GM12873 (cell line): ENCODE data around the gene UNC119B.

Source experiments
- TF ChIP-seq, protein P1 (sequence below): IDR thresholded peaks from 2 replicates; pipeline ENCODE4 v1.5.1; 2012; ENCODE audit warnings: low read depth, mild to moderate bottlenecking, moderate library complexity, low read length, control low read depth; ENCODE audit not compliant: insufficient read depth; ENCODE audit errors: missing control alignments

The UNC119B gene

DNA sequence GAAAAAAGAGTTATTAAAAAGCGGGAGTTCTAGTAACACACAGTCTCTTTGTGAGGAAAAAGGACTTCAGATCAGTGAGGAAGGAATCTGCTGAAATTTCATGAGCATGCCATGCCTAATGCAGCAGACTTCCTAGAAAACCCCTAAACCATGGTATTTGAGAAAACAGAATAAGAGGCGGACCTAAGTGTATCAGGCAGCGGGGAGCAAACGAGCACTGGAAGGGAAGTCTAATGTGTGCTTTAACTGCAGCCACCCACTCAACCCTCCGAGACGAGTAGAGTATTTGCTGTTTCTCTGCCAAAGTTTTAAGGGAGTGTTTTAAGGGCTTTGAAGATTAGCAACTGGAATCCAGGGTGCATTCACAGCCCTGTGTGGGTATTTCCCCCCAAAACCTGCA, 51.8 kb downstream of the UNC119B start:
- TF ChIP-seq, protein P1, sequence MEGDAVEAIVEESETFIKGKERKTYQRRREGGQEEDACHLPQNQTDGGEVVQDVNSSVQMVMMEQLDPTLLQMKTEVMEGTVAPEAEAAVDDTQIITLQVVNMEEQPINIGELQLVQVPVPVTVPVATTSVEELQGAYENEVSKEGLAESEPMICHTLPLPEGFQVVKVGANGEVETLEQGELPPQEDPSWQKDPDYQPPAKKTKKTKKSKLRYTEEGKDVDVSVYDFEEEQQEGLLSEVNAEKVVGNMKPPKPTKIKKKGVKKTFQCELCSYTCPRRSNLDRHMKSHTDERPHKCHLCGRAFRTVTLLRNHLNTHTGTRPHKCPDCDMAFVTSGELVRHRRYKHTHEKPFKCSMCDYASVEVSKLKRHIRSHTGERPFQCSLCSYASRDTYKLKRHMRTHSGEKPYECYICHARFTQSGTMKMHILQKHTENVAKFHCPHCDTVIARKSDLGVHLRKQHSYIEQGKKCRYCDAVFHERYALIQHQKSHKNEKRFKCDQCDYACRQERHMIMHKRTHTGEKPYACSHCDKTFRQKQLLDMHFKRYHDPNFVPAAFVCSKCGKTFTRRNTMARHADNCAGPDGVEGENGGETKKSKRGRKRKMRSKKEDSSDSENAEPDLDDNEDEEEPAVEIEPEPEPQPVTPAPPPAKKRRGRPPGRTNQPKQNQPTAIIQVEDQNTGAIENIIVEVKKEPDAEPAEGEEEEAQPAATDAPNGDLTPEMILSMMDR = no peak

DNA sequence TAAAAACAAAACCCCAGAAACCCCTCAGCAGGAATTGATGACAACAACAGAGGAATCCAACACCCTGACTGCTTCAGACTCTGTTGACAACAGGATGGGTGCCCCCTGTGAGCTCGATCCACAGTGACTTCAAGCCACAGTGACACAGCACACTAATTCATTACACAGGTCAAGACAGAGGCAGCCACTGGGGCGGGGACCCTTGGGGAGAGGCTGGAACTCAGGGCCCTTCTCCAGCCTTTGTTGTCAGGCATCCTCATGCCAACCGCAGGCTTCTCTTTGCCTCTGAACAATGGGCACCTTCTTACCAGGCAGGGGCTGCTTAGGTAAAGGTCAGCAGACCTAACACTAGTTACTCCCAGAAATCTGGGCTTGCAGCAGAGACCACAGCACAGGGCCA, 53.0 kb downstream of the UNC119B start:
- TF ChIP-seq, protein P1 = no peak

DNA sequence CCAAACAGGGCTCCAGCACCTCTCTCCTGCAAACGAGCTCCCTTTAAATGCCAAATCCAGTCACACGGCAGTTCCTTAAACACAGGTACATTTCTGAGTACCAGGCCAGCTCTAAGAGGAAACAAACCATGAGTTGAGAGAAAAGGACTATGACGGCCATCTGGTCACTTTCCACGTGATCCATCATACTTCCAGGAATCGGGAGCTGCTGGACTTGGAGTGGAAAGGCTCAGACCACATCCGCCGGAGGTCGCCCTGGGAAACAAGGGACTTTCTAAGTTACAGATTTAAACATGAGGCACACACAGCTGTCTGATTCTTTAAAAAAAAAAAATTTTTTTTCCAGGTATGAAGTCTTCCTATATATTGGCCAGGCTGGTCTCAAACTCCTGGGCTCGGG, 54.6 kb downstream of the UNC119B start:
- TF ChIP-seq, protein P1 = no peak

DNA sequence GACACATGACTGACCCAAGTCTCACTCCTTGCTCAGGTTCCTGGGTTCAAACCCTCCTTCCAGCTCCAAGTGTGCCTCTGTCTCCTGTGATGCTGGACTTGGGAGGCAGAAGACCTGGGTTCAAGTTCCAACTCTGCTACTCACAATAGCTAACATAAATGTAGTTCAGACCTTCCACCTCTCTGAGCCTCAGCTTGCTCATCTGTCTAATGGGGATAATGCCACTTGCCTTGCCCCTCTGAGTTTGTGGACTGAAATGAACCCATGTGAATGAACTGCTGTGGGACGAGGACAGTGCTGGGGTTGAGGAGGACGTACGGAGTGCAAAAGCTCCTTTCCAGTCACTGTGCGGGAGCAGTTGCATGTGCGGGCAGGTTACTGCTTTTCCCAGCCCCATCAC, 56.3 kb downstream of the UNC119B start:
- TF ChIP-seq, protein P1 = no peak

DNA sequence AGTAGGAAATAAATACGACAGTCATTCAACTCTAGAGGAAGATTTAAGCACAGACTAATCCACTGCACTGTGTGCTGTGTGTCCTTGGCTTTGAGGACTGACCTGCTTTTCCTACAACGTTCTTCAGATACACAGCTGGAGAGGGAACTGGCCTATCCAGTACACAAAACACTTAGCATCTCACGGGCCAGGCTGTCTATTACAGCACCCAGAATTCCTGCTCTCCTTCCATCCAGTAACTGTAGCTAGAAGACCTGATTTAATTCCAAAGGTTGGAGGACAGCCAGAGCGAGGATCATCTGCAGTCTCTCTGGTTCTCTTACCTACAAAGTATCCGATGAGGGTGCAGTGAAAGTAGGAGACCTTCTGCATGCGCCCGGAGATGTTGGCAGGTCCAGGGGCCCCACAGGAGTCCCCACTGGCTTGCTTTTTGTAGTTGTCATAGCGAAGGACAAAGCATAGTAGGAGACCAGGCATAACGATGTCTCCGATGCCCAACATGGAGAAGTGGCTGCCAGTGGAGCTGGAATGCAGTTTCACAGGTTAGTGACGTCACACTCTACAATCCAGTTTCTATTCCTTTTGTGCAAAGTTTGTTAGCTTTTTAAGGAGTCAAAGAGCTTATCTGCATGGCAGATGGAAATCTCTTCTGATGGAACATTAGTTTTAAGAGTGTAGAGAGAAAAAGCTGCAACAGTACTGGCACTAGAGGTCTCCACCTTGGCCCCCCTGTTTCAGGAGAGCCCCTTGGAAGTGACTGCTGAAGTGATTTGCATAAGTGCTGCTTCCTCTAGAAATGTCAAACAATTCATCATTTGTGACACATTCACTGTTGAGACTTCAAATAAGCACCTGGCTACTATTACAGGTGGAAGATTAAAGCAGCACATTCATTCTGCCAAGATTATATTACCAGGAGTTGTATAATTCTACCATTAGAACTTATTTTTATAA, 57.1 kb downstream of the UNC119B start:
- TF ChIP-seq, protein P1 = no peak

DNA sequence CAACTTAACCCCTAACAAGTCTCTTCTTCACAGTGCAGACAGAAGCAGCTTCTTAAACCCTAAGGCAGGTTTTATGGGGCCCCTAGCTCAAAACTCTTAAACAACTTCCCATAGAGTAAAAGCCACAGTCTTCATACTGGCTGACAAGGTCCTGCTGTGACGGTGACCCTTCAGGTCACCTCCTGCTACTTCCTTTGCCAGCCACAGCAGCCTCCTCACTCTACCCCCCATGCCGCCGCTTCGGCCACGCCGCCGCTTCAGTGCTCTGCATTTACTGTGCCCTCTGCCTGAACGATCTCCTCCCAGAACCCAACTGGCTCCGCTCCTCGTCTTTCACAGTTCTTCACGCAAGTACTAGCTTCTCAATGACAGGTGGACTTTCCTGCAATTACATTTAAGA, 60.8 kb downstream of the UNC119B start:
- TF ChIP-seq, protein P1 = no peak
